ENCODE data around the gene PDE1C.
A peak's percentile ranks its signal among the peaks of the same experiment; 100 is the strongest.

DNA sequence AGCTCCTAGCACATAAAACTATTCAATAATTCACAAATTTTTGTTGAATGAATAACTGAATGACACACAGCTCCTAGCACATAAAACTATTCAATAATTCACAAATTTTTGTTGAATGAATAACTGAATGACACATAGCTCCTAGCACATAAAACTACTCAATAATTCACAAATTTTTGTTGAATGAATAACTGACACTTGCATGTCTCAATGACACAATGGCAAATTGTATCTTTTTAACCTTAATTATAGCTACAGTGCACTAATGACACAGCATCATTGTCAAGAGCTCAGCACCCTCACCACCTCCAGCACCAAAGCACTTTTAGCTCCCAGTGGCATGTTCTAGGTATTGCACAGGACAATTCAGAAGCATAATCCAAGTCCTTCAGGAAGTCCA lies 131.6 kb downstream of the PDE1C start:
- no peak for TF ChIP-seq RCOR1 (IDR thresholded peaks at IDR 0.05; ENCODE audit: insufficient replicate concordance, low read length)
- TF ChIP-seq POLR2A (IDR thresholded peaks at IDR 0.05; ENCODE audit: low read depth, low read length): no peak
- TF ChIP-seq, protein P1, sequence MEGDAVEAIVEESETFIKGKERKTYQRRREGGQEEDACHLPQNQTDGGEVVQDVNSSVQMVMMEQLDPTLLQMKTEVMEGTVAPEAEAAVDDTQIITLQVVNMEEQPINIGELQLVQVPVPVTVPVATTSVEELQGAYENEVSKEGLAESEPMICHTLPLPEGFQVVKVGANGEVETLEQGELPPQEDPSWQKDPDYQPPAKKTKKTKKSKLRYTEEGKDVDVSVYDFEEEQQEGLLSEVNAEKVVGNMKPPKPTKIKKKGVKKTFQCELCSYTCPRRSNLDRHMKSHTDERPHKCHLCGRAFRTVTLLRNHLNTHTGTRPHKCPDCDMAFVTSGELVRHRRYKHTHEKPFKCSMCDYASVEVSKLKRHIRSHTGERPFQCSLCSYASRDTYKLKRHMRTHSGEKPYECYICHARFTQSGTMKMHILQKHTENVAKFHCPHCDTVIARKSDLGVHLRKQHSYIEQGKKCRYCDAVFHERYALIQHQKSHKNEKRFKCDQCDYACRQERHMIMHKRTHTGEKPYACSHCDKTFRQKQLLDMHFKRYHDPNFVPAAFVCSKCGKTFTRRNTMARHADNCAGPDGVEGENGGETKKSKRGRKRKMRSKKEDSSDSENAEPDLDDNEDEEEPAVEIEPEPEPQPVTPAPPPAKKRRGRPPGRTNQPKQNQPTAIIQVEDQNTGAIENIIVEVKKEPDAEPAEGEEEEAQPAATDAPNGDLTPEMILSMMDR (conservative IDR thresholded peaks at IDR 0.05; ENCODE audit: low read depth, low read length): peak; percentile 26; the same call in 1 of the 2 replicates
- TF ChIP-seq MAZ (IDR thresholded peaks at IDR 0.05; ENCODE audit: borderline replicate concordance, low read depth, low read length): no peak
- TF ChIP-seq, protein P2, sequence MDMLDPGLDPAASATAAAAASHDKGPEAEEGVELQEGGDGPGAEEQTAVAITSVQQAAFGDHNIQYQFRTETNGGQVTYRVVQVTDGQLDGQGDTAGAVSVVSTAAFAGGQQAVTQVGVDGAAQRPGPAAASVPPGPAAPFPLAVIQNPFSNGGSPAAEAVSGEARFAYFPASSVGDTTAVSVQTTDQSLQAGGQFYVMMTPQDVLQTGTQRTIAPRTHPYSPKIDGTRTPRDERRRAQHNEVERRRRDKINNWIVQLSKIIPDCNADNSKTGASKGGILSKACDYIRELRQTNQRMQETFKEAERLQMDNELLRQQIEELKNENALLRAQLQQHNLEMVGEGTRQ (IDR thresholded peaks at IDR 0.05; ENCODE audit: low read depth, low read length): no peak
- no peak for TF ChIP-seq MXI1 (IDR thresholded peaks at IDR 0.05; ENCODE audit: borderline replicate concordance, low read depth, low read length)
- TF ChIP-seq BHLHE40 (IDR thresholded peaks at IDR 0.05; ENCODE audit: low read depth, low read length): no peak
- TF ChIP-seq, protein P3, sequence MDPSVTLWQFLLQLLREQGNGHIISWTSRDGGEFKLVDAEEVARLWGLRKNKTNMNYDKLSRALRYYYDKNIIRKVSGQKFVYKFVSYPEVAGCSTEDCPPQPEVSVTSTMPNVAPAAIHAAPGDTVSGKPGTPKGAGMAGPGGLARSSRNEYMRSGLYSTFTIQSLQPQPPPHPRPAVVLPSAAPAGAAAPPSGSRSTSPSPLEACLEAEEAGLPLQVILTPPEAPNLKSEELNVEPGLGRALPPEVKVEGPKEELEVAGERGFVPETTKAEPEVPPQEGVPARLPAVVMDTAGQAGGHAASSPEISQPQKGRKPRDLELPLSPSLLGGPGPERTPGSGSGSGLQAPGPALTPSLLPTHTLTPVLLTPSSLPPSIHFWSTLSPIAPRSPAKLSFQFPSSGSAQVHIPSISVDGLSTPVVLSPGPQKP (IDR thresholded peaks at IDR 0.05; ENCODE audit: borderline replicate concordance, low read depth, low read length): no peak
- no peak for TF ChIP-seq RAD21 (IDR thresholded peaks at IDR 0.05; ENCODE audit: low read length)
- TF ChIP-seq CEBPB (IDR thresholded peaks at IDR 0.05; ENCODE audit: low read depth, low read length): no peak
- no peak for TF ChIP-seq NFE2L2 (IDR thresholded peaks at IDR 0.05; ENCODE audit: low read depth, low read length)
- TF ChIP-seq MAFK (IDR thresholded peaks at IDR 0.05; ENCODE audit: low read depth, low read length): no peak

Data from IMR-90 (cell line).